Omental fat pad (tissue), 4 donors: ENCODE results near the gene CAST. TPM values are rescaled to one million over a fixed set of nuclear protein-coding genes. Genes with fewer than 3 reads are reported as not detected.
A peak's percentile ranks its signal among the peaks of the same experiment; 100 is the strongest.

Experiments
- ATAC-seq: fragments of 150-250 bp; one replicate; pipeline ENCODE4 v1.9.1; 2016; ENCODE audit warnings: mild to moderate bottlenecking, moderate library complexity; ENCODE audit not compliant: low FRiP score
- DNase-seq: peaks from one replicate; pipeline ENCODE4 v3.0.0-alpha.2; 2019; ENCODE audit warnings: low spot score
- total RNA-seq, 4 donors: library from RNA; depleted of rRNA; stranded (reverse); fragments of >200 nt; gene quantifications; one replicate each; pipeline ENCODE4 v1.1.0, GENCODE V29; 2016
- TF ChIP-seq, protein P1 (sequence below), 3 donors: fragments of 450-650 bp; IDR thresholded peaks; one replicate each; pipeline ENCODE4 v1.5.1; 2016 to 2017; ENCODE audit warnings: antibody characterized with exemption in 3 of 3, mild to moderate bottlenecking in 3 of 3, moderate library complexity in 2 of 3

Gene CAST
- total RNA-seq, 4 donors from 2014 or later: 224 to 362 (median 285) TPM

DNA sequence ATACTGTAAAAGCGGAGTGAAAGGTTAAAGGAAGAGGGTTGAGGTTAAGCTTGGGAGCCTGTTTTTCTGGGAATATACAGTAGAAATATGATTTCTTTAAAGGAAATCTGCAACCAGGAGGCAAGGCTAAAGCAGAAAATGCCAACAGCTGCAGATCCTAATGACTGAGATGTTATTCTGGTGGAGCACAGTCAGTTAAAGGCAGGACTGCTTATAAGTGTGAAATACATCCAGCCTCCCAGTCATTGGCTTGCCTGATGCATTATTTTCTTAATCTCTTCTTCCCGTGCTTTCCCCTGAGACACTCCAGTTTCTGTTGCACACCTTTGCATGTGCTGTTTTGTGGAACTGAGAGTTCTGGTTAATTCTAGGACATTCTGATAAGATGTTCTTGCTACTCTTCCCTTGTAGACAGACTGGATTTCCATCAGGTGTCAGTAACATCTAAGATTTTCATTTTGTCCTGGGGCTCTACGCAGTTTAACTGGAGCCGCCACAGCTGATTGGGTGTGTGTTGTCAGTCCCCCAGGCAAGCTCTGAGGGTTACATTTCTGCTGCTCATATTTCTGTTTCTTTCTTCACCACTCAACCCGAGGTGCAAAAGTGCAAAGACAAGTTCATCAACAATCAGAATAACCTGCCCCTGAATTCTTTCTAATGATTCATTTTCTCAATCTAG is 44.4 kb downstream of the CAST start:
- ATAC-seq (no peak), DNase-seq (no peak)
- TF ChIP-seq, protein P1, sequence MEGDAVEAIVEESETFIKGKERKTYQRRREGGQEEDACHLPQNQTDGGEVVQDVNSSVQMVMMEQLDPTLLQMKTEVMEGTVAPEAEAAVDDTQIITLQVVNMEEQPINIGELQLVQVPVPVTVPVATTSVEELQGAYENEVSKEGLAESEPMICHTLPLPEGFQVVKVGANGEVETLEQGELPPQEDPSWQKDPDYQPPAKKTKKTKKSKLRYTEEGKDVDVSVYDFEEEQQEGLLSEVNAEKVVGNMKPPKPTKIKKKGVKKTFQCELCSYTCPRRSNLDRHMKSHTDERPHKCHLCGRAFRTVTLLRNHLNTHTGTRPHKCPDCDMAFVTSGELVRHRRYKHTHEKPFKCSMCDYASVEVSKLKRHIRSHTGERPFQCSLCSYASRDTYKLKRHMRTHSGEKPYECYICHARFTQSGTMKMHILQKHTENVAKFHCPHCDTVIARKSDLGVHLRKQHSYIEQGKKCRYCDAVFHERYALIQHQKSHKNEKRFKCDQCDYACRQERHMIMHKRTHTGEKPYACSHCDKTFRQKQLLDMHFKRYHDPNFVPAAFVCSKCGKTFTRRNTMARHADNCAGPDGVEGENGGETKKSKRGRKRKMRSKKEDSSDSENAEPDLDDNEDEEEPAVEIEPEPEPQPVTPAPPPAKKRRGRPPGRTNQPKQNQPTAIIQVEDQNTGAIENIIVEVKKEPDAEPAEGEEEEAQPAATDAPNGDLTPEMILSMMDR (IDR thresholded peaks at IDR 0.05): no peak

- ATAC-seq (no peak), DNase-seq (no peak)
- TF ChIP-seq, protein P1 (IDR thresholded peaks at IDR 0.05): no peak
Observed at GRCh38 chr5:96708600-96708999, 46.4 kb downstream of the CAST start.

DNA sequence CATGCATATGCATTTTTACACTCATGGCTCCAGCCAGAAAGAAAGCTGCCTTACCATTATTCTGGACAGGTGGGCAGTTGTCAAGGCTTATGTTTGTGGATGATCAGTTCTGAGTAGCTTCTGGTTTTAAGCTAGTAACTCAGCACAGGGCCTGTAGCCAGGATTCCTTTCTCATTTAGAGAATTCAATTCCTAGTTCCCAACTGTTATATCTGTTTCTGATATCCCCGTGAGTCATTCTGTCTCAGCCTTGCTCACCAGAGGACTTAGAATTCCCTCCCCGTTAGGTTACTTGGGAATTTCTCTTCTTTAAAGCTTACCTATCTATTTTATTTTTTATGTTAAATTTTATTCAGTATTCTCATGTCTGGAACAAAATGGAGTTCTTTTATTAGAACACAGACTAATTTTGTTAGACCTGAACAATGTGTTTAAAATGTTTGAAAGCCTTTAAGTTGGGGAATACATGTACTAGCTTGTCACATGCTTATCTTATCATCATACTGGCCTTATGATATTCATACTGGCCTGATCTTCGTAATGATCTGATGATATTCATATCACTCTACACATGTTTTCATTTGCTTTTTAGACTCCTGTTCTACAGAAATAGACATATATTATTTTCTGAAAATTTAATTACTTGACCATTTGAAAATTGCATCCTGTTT is 47.1 kb downstream of the CAST start:
- ATAC-seq: peak; percentile 73
- no peak for DNase-seq
- TF ChIP-seq, protein P1 (IDR thresholded peaks at IDR 0.05): no peak

DNA sequence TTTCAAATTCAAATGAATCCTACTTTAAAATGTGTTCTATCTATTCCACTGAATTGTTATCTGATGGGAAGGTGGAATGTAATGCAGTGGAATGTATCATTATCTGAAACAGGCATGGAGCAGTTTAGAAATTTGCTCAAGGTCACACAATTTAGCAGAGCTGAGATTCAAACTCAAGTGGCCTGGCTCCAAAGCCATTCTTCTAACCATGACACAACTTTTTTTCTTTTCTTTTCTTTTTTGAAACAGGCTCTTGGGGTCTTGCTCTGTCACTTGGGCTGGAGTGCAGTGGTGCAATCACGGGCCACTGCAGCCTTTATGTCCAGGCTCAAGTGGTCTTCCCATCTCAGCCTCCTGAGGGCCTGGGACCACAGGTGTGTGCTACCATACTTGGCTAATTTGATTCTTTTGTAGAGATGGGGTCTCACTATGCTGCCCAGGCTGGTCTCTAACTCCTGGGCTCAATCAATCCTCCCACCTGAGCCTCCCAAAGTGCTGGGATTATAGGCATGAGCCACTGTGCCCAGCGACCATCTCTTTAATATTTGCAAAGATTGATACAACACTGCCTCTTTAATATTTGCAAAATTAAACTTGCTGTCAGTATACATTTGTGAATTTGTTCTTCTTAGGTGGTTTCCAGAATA is 50.0 kb downstream of the CAST start:
- no peak for ATAC-seq
- TF ChIP-seq, protein P1 (IDR thresholded peaks at IDR 0.05): no peak
- no peak for DNase-seq

DNA sequence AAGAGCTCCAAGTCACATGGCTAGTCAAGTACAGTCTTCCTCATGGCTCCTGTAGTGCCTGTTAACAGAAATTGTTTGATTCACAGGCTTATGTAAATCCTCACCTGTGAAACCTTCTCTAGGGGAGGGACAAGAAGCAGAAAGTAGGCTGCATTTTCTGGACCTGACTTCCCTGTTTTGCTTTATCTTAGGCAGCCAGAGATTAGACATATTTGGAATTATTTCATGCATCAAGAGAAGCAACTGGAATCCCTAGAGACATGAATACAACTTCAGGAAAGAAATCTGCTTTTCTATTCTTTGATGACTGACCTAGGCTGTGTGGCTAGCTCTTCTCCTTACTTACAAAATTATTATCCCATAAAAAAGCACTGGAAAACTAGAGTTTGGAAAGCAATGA is 52.3 kb downstream of the CAST start:
- TF ChIP-seq, protein P1 (IDR thresholded peaks at IDR 0.05): no peak
- ATAC-seq: no peak
- no peak for DNase-seq

- no peak for DNase-seq
- TF ChIP-seq, protein P1 (IDR thresholded peaks at IDR 0.05): no peak
- peak; percentile 15 for ATAC-seq
Observed at GRCh38 chr5:96714951-96715451, 52.8 kb downstream of the CAST start.
